ENCODE data around the gene DYNC2I2. TPM values are rescaled to one million over a fixed set of nuclear protein-coding genes. Genes with fewer than 3 reads are reported as not detected.

DYNC2I2 gene
- total and polyA plus RNA-seq, 2 of the 4 experiments (the other 2 are of a cell fraction): 33.7 to 37.1 TPM

DNA sequence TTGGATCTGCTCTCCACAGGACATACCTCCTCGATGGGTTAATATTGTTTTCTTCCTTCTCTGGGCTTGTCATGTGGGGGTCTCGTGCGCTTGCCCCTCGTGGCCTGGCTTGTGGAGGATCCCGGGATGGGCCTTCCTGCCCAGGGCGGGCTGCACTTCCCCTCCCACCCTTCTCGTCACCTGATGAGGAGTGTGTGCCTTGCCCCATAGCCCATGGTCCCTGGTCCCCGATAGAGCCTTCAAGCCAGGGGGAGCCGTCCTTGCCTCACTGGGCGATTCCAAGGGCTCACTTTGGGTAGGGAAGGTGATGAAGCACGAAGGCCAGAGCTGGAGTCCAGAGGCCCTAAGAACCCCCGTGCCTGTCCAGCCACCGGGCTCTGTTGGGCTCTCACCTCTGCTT, 28.7 kb downstream of the DYNC2I2 start:
- H2BK15ac ChIP-seq (ENCODE audit: low read depth, low read length): no peak overlapping the region
- H3K18ac ChIP-seq (ENCODE audit: low read depth, low read length): no peak overlapping the region
- H3K9ac ChIP-seq (ENCODE audit: low read depth, low read length): no peak overlapping the region
- H2BK5ac ChIP-seq (ENCODE audit: low read depth, low read length, poor library complexity, severe bottlenecking): no peak overlapping the region
- TF ChIP-seq RFX5 (IDR thresholded peaks at IDR 0.05; ENCODE audit: low read depth, low read length): no peak
- no peak for TF ChIP-seq CHD1 (IDR thresholded peaks at IDR 0.05; ENCODE audit: low read depth, low read length)
- no peak for TF ChIP-seq CTCF (conservative IDR thresholded peaks at IDR 0.05; ENCODE audit: low read depth, low read length)
- no peak for TF ChIP-seq MAZ (IDR thresholded peaks at IDR 0.05; ENCODE audit: borderline replicate concordance, low read depth, low read length)
- TF ChIP-seq POLR2A (IDR thresholded peaks at IDR 0.05; ENCODE audit: low read depth, low read length): no peak
- no peak for TF ChIP-seq NFE2L2 (IDR thresholded peaks at IDR 0.05; ENCODE audit: low read depth, low read length)
- TF ChIP-seq BHLHE40 (IDR thresholded peaks at IDR 0.05; ENCODE audit: low read depth, low read length): no peak
- TF ChIP-seq MXI1 (IDR thresholded peaks at IDR 0.05; ENCODE audit: borderline replicate concordance, low read depth, low read length): no peak
- no peak for TF ChIP-seq MAFK (IDR thresholded peaks at IDR 0.05; ENCODE audit: low read depth, low read length)
- TF ChIP-seq, protein P1, sequence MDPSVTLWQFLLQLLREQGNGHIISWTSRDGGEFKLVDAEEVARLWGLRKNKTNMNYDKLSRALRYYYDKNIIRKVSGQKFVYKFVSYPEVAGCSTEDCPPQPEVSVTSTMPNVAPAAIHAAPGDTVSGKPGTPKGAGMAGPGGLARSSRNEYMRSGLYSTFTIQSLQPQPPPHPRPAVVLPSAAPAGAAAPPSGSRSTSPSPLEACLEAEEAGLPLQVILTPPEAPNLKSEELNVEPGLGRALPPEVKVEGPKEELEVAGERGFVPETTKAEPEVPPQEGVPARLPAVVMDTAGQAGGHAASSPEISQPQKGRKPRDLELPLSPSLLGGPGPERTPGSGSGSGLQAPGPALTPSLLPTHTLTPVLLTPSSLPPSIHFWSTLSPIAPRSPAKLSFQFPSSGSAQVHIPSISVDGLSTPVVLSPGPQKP (IDR thresholded peaks at IDR 0.05; ENCODE audit: borderline replicate concordance, low read depth, low read length): no peak
- TF ChIP-seq SMC3 (IDR thresholded peaks at IDR 0.05; ENCODE audit: low read depth, low read length): no peak
- TF ChIP-seq FOS (IDR thresholded peaks at IDR 0.05; ENCODE audit: low read depth, low read length): no peak
- no peak for TF ChIP-seq RCOR1 (IDR thresholded peaks at IDR 0.05; ENCODE audit: insufficient replicate concordance, low read length)
- TF ChIP-seq USF2 (IDR thresholded peaks at IDR 0.05; ENCODE audit: low read depth, low read length): no peak
- no peak for TF ChIP-seq CEBPB (IDR thresholded peaks at IDR 0.05; ENCODE audit: low read depth, low read length)
- TF ChIP-seq RAD21 (IDR thresholded peaks at IDR 0.05; ENCODE audit: low read length): no peak
- H2BK20ac ChIP-seq (ENCODE audit: low read depth, low read length): no peak overlapping the region
- H3K14ac ChIP-seq (replicated peaks; ENCODE audit: low read depth, low read length): no peak overlapping the region
- H3K4me3 ChIP-seq (ENCODE audit: insufficient read depth, low read depth, low read length): no peak overlapping the region
- POLR2A ChIA-PET (ENCODE audit: unreplicated experiment): no interaction called here
- H3K79me1 ChIP-seq (ENCODE audit: low read depth in 1 of 2, low read length in 2 of 2): peaks cover 3 to 24% of the 10 kb centered on the region in 2 experiments; a peak in 3 of 4 replicates
- no peak overlapping the region for H3K56ac ChIP-seq (ENCODE audit: extremely low read depth, insufficient read depth, low read length)
- no peak overlapping the region for H2BK120ac ChIP-seq (ENCODE audit: low read depth, low read length)
- H3K9me3 ChIP-seq (ENCODE audit: control insufficient read depth, insufficient read depth, low read length): no peaks in the 10 kb centered on the region
- no peak overlapping the region for H3K4ac ChIP-seq (ENCODE audit: low read depth, low read length)
- dilution Hi-C loops (cut with HindIII; ENCODE audit: low sequenced_read_pairs, unreplicated experiment) (no loop called here), intact Hi-C loops (cut with micrococcal nuclease) (no loop called here), in situ Hi-C loops (cut with MboI; ENCODE audit: low sequenced_read_pairs) (no loop called here)
- peaks cover 89% of the 10 kb centered on the region for H3K36me3 ChIP-seq (ENCODE audit: control insufficient read depth, insufficient read depth, low read length)
- H4K91ac ChIP-seq (ENCODE audit: insufficient read depth, low read depth, low read length): no peak overlapping the region
- no peak overlapping the region for H4K5ac ChIP-seq (ENCODE audit: low read depth, low read length)
- no peak for DNase-seq
- H2AFZ ChIP-seq (replicated peaks; ENCODE audit: low read length, poor library complexity): no peak overlapping the region
- H3K4me1 ChIP-seq (ENCODE audit: control insufficient read depth, insufficient read depth, low read length): no peaks in the 10 kb centered on the region
- WGBS, 2 experiments (ENCODE audit: extremely low coverage in 2 of 2, insufficient read length in 1 of 2): 100% methylated on average over 1 of the region's 13 CpGs; no CpG with 5 or more reads in 1 of the 2 experiments
- no peak overlapping the region for H3K23ac ChIP-seq (ENCODE audit: low read depth, low read length)
- CTCF ChIA-PET: interaction anchor here (0.7 kb wide), 1 partner anchor 10 kb away, joined by 3 read pairs; no protein-coding TSS in a partner anchor
- no peaks in the 10 kb centered on the region for H3K27me3 ChIP-seq (ENCODE audit: control insufficient read depth, insufficient read depth, low read length)
- no peak overlapping the region for H2AK5ac ChIP-seq (ENCODE audit: low read depth, low read length)
- H3K4me2 ChIP-seq (ENCODE audit: low read depth, low read length): no peak overlapping the region
- no peak for ATAC-seq (ENCODE audit: low read depth)
- H4K20me1 ChIP-seq (ENCODE audit: insufficient read depth, low read length): peaks cover 3% of the 10 kb centered on the region; the same call in 1 of the 2 replicates
- no peak overlapping the region for H4K8ac ChIP-seq (ENCODE audit: low read depth in 2 of 2, low read length in 2 of 2)
- H3K9me1 ChIP-seq (ENCODE audit: insufficient read depth, low read length): no peaks in the 10 kb centered on the region
- no TSS peak for BruUV-seq (replicated peaks)
- no peak overlapping the region for H2AK9ac ChIP-seq (replicated peaks; ENCODE audit: low read depth, low read length, poor library complexity)
- H3K27ac ChIP-seq (ENCODE audit: insufficient read depth, low read length): no peak overlapping the region
